Ishikawa (cell line): ENCODE data around the gene EXOC3L4.

Source experiments
- CEBPB ChIP-seq: IDR thresholded peaks from 2 replicates; pipeline ENCODE4 v1.6.1; 2012
- CREB1 ChIP-seq: IDR thresholded peaks from 2 replicates; pipeline ENCODE4 v1.6.1; 2012; ENCODE audit warnings: low read depth
- EP300 ChIP-seq: IDR thresholded peaks from 2 replicates; pipeline ENCODE4 v1.6.1; 2012; ENCODE audit warnings: borderline replicate concordance
- FOXM1 ChIP-seq: IDR thresholded peaks from 2 replicates; pipeline ENCODE4 v1.6.1; 2012; ENCODE audit warnings: low read depth, borderline replicate concordance
- TAF1 ChIP-seq: IDR thresholded peaks from 2 replicates; pipeline ENCODE4 v1.6.1; 2012; ENCODE audit warnings: low read depth, mild to moderate bottlenecking
- TCF12 ChIP-seq: IDR thresholded peaks from 2 replicates; pipeline ENCODE4 v1.6.1; 2012; ENCODE audit warnings: low read depth
- YY1 ChIP-seq: IDR thresholded peaks from 2 replicates; pipeline ENCODE4 v1.6.1; 2012; ENCODE audit warnings: low read depth

GRCh38 chr14:103091883-103092222 is 2.7 kb upstream of the EXOC3L4 start:
- TF ChIP-seq TAF1, result no peak
- no peak for TF ChIP-seq YY1
- TF ChIP-seq TCF12, result no peak
- TF ChIP-seq CREB1, result no peak
- no peak for TF ChIP-seq FOXM1
- no peak for TF ChIP-seq CEBPB
- TF ChIP-seq EP300, result no peak
